Body of pancreas (tissue), 4 donors: ENCODE measurements around the gene TAF15. TPM values are rescaled to one million over a fixed set of nuclear protein-coding genes. Genes with fewer than 3 reads are reported as not detected.

Experiments used
- ATAC-seq: fragments of 150-250 bp; one replicate; pipeline ENCODE4 v1.9.1; 2016
- DNase-seq, 4 donors: peaks; one replicate each; pipeline ENCODE4 v3.0.0-alpha.2; 2019
- H3K27ac ChIP-seq, 4 donors: fragments of 200-600 bp; sonication (generic); 1 replicate in 3 of 4; 2 replicates in 1 of 4; pipeline versions ENCODE4 v1.5.1 to v1.6.1; 2016 to 2019; ENCODE audit warnings: mild to moderate bottlenecking in 1 of 4, mixed read lengths in 1 of 4, moderate library complexity in 1 of 4
- H3K27me3 ChIP-seq, 2 donors: fragments of 200-600 bp; sonication (generic); one replicate each; pipeline ENCODE4 v1.6.0; 2016; ENCODE audit warnings: mild to moderate bottlenecking in 1 of 2
- H3K36me3 ChIP-seq, 2 donors: fragments of 200-600 bp; sonication (generic); replicated peaks in 1 of 2; 2 replicates each; pipeline ENCODE4 v1.5.1; 2016; ENCODE audit warnings: low read depth in 2 of 2; ENCODE audit not compliant: insufficient read depth in 1 of 2
- H3K4me1 ChIP-seq: fragments of 200-600 bp; sonication (generic); one replicate; pipeline ENCODE4 v1.6.0; 2016
- H3K4me3 ChIP-seq, 2 donors: fragments of 200-600 bp; sonication (generic); 1 replicate in 1 of 2; 2 replicates in 1 of 2; pipeline ENCODE4 v1.5.1; 2016 to 2019
- H3K9me3 ChIP-seq, 3 donors: fragments of 200-600 bp; sonication (generic); 1 replicate in 2 of 3; 2 replicates in 1 of 3; pipeline ENCODE4 v1.5.1; 2016
- POLR2A ChIP-seq, 3 donors: fragments of 450-650 bp; IDR thresholded peaks; one replicate each; pipeline ENCODE4 v1.6.1; 2016; ENCODE audit warnings: antibody characterized with exemption in 3 of 3, mild to moderate bottlenecking in 2 of 3
- WGBS, 2 donors: methylation state at CpG; one replicate each; pipeline ENCODE4 v1.1.5; 2017; 5-methylcytosine and 5-hydroxymethylcytosine counted together
- intact Hi-C: fragments of 100-400 bp; cut with DNase I; formaldehyde crosslinking; loops from one replicate; pipeline ENCODE4 v1.15.1; 2023
- small RNA-seq: library from RNA; depleted of rRNA; stranded (forward); fragments of <200 nt; gene quantifications from one replicate; pipeline ENCODE3, GENCODE V24; 2016
- total RNA-seq, 2 donors: library from RNA; depleted of rRNA; stranded (reverse); fragments of >200 nt; gene quantifications; one replicate each; pipeline ENCODE4 v1.1.0, GENCODE V29; 2016

The TAF15 gene
- total RNA-seq, 2 donors from 2014 or later, result 47.7 to 51.1 TPM

GRCh38 chr17:35895636-35896587 lies 86.6 kb downstream of the TAF15 start:
- no peaks in the 10 kb centered on the region for H3K9me3 ChIP-seq
- H3K4me3 ChIP-seq, result no peak overlapping the region
- no peaks in the 10 kb centered on the region for H3K4me1 ChIP-seq
- WGBS, 2 donors, result 73 to 77% methylated on average over 12 to 14 of the region's 14 CpGs
- peak in 1 of 4 donors; percentile 13 for DNase-seq
- no peaks in the 10 kb centered on the region for H3K27me3 ChIP-seq
- intact Hi-C loops, result no loop called here
- no peak for TF ChIP-seq POLR2A (IDR thresholded peaks at IDR 0.05)
- no peak overlapping the region for H3K27ac ChIP-seq
- ATAC-seq, result no peak
- H3K36me3 ChIP-seq, result no peaks in the 10 kb centered on the region

Small RNA genes lying within 50 kb of the gene (small RNA-seq; reads per million reads assigned to genes)
- 41.1 reads per million, percentile 95 among the genes with 10 or more reads in this experiment for gene RF00100

Other genes starting within 250 kb of the TAF15 start
- gene SLFN14, start 248.7 kb upstream of the TAF15 start, total RNA-seq, result not detected
- 1 to 10 TPM; 3.0 to 3.4 TPM for gene PEX12, start 230.9 kb upstream of the TAF15 start, total RNA-seq
- 10 to 100 TPM; 29.3 to 43.6 TPM for gene AP2B1, start 222.2 kb upstream of the TAF15 start, total RNA-seq
- 10 to 100 TPM in 1 of 2 donors, 1 to 10 TPM in 1; 8.8 to 17.8 TPM for gene RASL10B, start 77.8 kb upstream of the TAF15 start, total RNA-seq
- not detected for gene GAS2L2, start 56.2 kb upstream of the TAF15 start, total RNA-seq
- not detected for gene C17orf50, start 48.6 kb upstream of the TAF15 start, total RNA-seq
- 10 to 100 TPM in 1 of 2 donors, 1 to 10 TPM in 1; 8.3 to 15.2 TPM for gene MMP28, start 13.8 kb upstream of the TAF15 start, total RNA-seq
- gene HEATR9, start 59.4 kb downstream of the TAF15 start, total RNA-seq, result not detected
- gene CCL5, start 70.9 kb downstream of the TAF15 start, total RNA-seq, result 1 to 10 TPM in 1 of 2 donors, under 1 TPM in 1; 0.66 to 4.9 TPM
- not detected for gene RDM1, start 121.3 kb downstream of the TAF15 start, total RNA-seq
- gene LYZL6, start 134.2 kb downstream of the TAF15 start, total RNA-seq, result not detected
- under 1 TPM in 1 of 2 donors, not detected in 1; 0.78 TPM for gene CCL16, start 172.0 kb downstream of the TAF15 start, total RNA-seq
- gene CCL14, start 177.2 kb downstream of the TAF15 start, total RNA-seq, result 1 to 10 TPM; 6.0 to 9.9 TPM
- gene CCL15, start 192.1 kb downstream of the TAF15 start, total RNA-seq, result 1 to 10 TPM in 1 of 2 donors, not detected in 1; 1.0 TPM
- 1 to 10 TPM in 1 of 2 donors, not detected in 1; 2.6 TPM for gene CCL23, start 208.5 kb downstream of the TAF15 start, total RNA-seq